ENCODE data around the gene SLC24A5. TPM values are rescaled to one million over a fixed set of nuclear protein-coding genes. Genes with fewer than 3 reads are reported as not detected.

The SLC24A5 gene
- total RNA-seq, 1 experiment from 2014 or later, result not detected

DNA sequence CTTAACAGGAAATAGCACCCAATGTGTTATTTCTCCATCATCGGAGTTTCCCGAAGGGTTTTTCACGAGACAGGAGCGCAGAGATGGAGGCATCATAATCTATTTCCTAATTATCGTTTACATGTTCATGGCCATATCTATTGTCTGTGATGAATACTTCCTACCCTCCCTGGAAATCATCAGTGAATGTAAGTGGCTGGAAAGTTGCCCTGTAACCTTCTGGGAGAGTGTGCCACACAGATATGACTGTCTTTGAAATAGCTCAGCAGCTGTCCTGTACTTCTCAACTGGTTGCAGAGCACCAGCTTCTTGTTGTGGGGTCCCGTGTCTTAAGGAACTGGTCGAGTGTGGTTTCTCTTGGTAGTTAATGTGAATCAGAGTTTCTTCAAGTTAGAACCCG, 1.1 kb downstream of the SLC24A5 start:
- Histone ChIP-seq H4K20me1 (ENCODE audit: control insufficient read depth, insufficient read depth, insufficient read length) (no peaks in the 10 kb centered on the region), H3K4ac (ENCODE audit: low read depth, low read length) (no peak overlapping the region), H3T11ph (ENCODE audit: low read length) (no peak overlapping the region), H4K5ac (ENCODE audit: insufficient read length, low read depth, low read length) (no peak overlapping the region), H3K79me2 (ENCODE audit: insufficient read depth, low read length) (no peaks in the 10 kb centered on the region), H2BK20ac (ENCODE audit: low read depth, low read length, poor library complexity, severe bottlenecking) (no peak overlapping the region), H3K79me1 (ENCODE audit: insufficient read depth, low read depth, low read length, poor library complexity, severe bottlenecking) (no peaks in the 10 kb centered on the region), H2AFZ (ENCODE audit: low read length) (no peak overlapping the region), H2BK5ac (ENCODE audit: insufficient read length, low read length) (no peak overlapping the region), H3K9ac (ENCODE audit: extremely low read depth, insufficient read length, low read length) (no peak overlapping the region), H2BK120ac (ENCODE audit: low read depth, low read length, poor library complexity, severe bottlenecking) (no peak overlapping the region), H3K18ac (ENCODE audit: insufficient read length, low read depth, low read length) (no peak overlapping the region), H2BK15ac (ENCODE audit: low read depth, low read length) (no peak overlapping the region), H3K23me2 (ENCODE audit: insufficient read length, low read depth, low read length, poor library complexity, severe bottlenecking) (no peaks in the 10 kb centered on the region), H4K8ac (replicated peaks; ENCODE audit: insufficient read length, low read depth, low read length) (no peak overlapping the region), H3K23ac (ENCODE audit: insufficient read length, low read depth, low read length) (no peak overlapping the region), H2BK12ac (ENCODE audit: insufficient read length, low read depth, low read length) (no peak overlapping the region), H2AK5ac (ENCODE audit: insufficient read length, low read length) (no peak overlapping the region), H3K14ac (ENCODE audit: insufficient read depth, low read length) (no peak overlapping the region), H3K4me2 (ENCODE audit: insufficient read depth, insufficient read length, low read length) (no peak overlapping the region), H3K4me1 (ENCODE audit: insufficient read depth, low read length) (peaks cover 3% of the 10 kb centered on the region; the same call in 1 of the 2 replicates), H3K9me3 (ENCODE audit: control insufficient read depth, low read depth, low read length) (no peaks in the 10 kb centered on the region), H3K27ac (ENCODE audit: insufficient read length, low read depth, low read length) (no peak overlapping the region), H3K56ac (ENCODE audit: insufficient read length, low read depth, low read length) (no peak overlapping the region), H4K91ac (ENCODE audit: insufficient read length, low read depth, low read length) (no peak overlapping the region), H3K27me3 (ENCODE audit: insufficient read depth, low read length) (no peaks in the 10 kb centered on the region)
- H3K27me3 Mint-ChIP-seq (ENCODE audit: low read depth), result no peaks in the 10 kb centered on the region; the same call in 1 of the 2 replicates
- H3K9me3 Mint-ChIP-seq, result no peaks in the 10 kb centered on the region
- TF ChIP-seq, protein P1, sequence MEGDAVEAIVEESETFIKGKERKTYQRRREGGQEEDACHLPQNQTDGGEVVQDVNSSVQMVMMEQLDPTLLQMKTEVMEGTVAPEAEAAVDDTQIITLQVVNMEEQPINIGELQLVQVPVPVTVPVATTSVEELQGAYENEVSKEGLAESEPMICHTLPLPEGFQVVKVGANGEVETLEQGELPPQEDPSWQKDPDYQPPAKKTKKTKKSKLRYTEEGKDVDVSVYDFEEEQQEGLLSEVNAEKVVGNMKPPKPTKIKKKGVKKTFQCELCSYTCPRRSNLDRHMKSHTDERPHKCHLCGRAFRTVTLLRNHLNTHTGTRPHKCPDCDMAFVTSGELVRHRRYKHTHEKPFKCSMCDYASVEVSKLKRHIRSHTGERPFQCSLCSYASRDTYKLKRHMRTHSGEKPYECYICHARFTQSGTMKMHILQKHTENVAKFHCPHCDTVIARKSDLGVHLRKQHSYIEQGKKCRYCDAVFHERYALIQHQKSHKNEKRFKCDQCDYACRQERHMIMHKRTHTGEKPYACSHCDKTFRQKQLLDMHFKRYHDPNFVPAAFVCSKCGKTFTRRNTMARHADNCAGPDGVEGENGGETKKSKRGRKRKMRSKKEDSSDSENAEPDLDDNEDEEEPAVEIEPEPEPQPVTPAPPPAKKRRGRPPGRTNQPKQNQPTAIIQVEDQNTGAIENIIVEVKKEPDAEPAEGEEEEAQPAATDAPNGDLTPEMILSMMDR (conservative IDR thresholded peaks at IDR 0.05), result no peak
- H3K4me1 Mint-ChIP-seq, result peaks cover 9 to 11% of the 10 kb centered on the region in 2 experiments
- DNase-seq, result no peak
- no peaks in the 10 kb centered on the region for H3K36me3 Mint-ChIP-seq (ENCODE audit: insufficient read depth in 1 of 3, low read depth in 3 of 3)
- WGBS (ENCODE audit: extremely low coverage, insufficient read length, low lambda C conversion rate), result no CpG with 5 or more reads among the region's 8 CpGs
- H3K27ac Mint-ChIP-seq, result 0 out of 7 replicates have a peak overlapping the region, but pooled peaks of 1 of the 3 experiments have one; percentile 10
- no peak overlapping the region for H3K4me3 Mint-ChIP-seq
